ENCODE data around the gene CHODL. TPM values are rescaled to one million over a fixed set of nuclear protein-coding genes. Genes with fewer than 3 reads are reported as not detected.

CHODL gene
- total RNA-seq, 2 experiments from 2014 or later, result 0.32 to 0.91 TPM

GRCh38 chr21:18253799-18254198, 9.2 kb downstream of the CHODL start:
- Mint-ChIP-seq H3K27ac (no peak overlapping the region), H3K4me1 (no peaks in the 10 kb centered on the region), H3K36me3 (no peaks in the 10 kb centered on the region), H3K4me3 (no peak overlapping the region), H3K9me3 (ENCODE audit: low read depth) (no peaks in the 10 kb centered on the region), H3K27me3 (no peaks in the 10 kb centered on the region)
- DNase-seq, result no peak
- CTCF ChIA-PET, result no interaction called here
- no peak for ATAC-seq

DNA sequence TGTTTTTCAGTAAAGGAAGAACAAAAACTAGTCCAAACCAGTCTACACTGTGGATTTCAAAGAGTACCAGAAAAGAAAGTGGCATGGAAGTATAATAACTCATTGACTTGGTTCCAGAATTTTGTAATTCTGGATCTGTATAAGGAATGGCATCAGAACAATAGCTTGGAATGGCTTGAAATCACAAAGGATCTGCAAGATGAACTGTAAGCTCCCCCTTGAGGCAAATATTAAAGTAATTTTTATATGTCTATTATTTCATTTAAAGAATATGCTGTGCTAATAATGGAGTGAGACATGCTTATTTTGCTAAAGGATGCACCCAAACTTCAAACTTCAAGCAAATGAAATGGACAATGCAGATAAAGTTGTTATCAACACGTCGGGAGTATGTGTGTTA, 21.3 kb downstream of the CHODL start:
- DNase-seq (no peak), ATAC-seq (no peak)
- H3K27ac Mint-ChIP-seq, result no peak overlapping the region
- H3K36me3 Mint-ChIP-seq, result no peaks in the 10 kb centered on the region
- H3K27me3 Mint-ChIP-seq, result no peaks in the 10 kb centered on the region
- H3K4me3 Mint-ChIP-seq, result no peak overlapping the region
- CTCF ChIA-PET, result no interaction called here
- no peaks in the 10 kb centered on the region for H3K9me3 Mint-ChIP-seq (ENCODE audit: low read depth)
- H3K4me1 Mint-ChIP-seq, result no peaks in the 10 kb centered on the region

GRCh38 chr21:18267496-18267895, 22.9 kb downstream of the CHODL start:
- Mint-ChIP-seq H3K4me1 (no peaks in the 10 kb centered on the region), H3K9me3 (ENCODE audit: low read depth) (no peaks in the 10 kb centered on the region), H3K4me3 (no peak overlapping the region), H3K27me3 (no peaks in the 10 kb centered on the region), H3K36me3 (no peaks in the 10 kb centered on the region), H3K27ac (no peak overlapping the region)
- ATAC-seq (no peak), DNase-seq (no peak)
- CTCF ChIA-PET, result no interaction called here

- no peak overlapping the region for H3K27ac Mint-ChIP-seq
- H3K27me3 Mint-ChIP-seq, result no peaks in the 10 kb centered on the region
- no peaks in the 10 kb centered on the region for H3K9me3 Mint-ChIP-seq (ENCODE audit: low read depth)
- no peaks in the 10 kb centered on the region for H3K4me1 Mint-ChIP-seq
- H3K4me3 Mint-ChIP-seq, result no peak overlapping the region
- DNase-seq (no peak), ATAC-seq (no peak)
- H3K36me3 Mint-ChIP-seq, result no peaks in the 10 kb centered on the region
- CTCF ChIA-PET, result no interaction called here
Observed at GRCh38 chr21:18268906-18269305, 24.3 kb downstream of the CHODL start.

- CTCF ChIA-PET, result no interaction called here
- Mint-ChIP-seq H3K36me3 (no peaks in the 10 kb centered on the region), H3K4me3 (no peak overlapping the region), H3K9me3 (ENCODE audit: low read depth) (no peaks in the 10 kb centered on the region), H3K27ac (no peak overlapping the region), H3K4me1 (no peaks in the 10 kb centered on the region), H3K27me3 (no peaks in the 10 kb centered on the region)
- no peak for DNase-seq
- no peak for ATAC-seq
Observed at GRCh38 chr21:18269856-18270255, 25.2 kb downstream of the CHODL start.

- ATAC-seq (no peak), DNase-seq (no peak)
- Mint-ChIP-seq H3K4me1 (no peaks in the 10 kb centered on the region), H3K27me3 (no peaks in the 10 kb centered on the region), H3K9me3 (ENCODE audit: low read depth) (no peaks in the 10 kb centered on the region), H3K27ac (no peak overlapping the region), H3K36me3 (no peaks in the 10 kb centered on the region), H3K4me3 (no peak overlapping the region)
- CTCF ChIA-PET, result no interaction called here
Observed at GRCh38 chr21:18273400-18273799, 28.8 kb downstream of the CHODL start.

DNA sequence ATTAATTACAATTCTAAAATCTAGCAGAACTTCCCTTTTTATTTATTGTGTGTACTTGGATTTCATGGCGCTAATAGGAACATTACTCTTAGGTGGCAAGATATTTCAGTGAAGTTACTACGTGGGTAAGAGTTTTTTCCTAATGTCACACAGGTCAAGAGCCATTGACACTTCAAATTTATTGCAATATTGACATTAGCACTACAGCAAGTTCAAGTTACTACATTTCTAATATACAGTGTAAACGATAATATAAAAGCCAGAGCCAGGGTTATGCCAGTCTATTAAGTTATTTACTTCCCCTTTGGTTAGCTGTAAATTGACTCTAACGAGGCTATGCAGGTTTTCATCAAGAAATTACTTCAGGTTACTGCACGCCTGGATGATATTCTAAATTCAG, 29.7 kb downstream of the CHODL start:
- no peak for ATAC-seq

GRCh38 chr21:18275781-18276180, 31.1 kb downstream of the CHODL start:
- Mint-ChIP-seq H3K9me3 (ENCODE audit: low read depth) (no peaks in the 10 kb centered on the region), H3K4me3 (no peak overlapping the region), H3K36me3 (no peaks in the 10 kb centered on the region), H3K27me3 (no peaks in the 10 kb centered on the region), H3K27ac (no peak overlapping the region), H3K4me1 (no peaks in the 10 kb centered on the region)
- no peak for DNase-seq
- no peak for ATAC-seq
- CTCF ChIA-PET, result no interaction called here

More for the DNA sequence above, 29.7 kb downstream of the CHODL start:
- H3K4me3 Mint-ChIP-seq, result no peak overlapping the region
- DNase-seq, result no peak
- H3K9me3 Mint-ChIP-seq (ENCODE audit: low read depth), result no peaks in the 10 kb centered on the region
- CTCF ChIA-PET, result no interaction called here
- H3K27me3 Mint-ChIP-seq, result no peaks in the 10 kb centered on the region
- H3K27ac Mint-ChIP-seq, result no peak overlapping the region
- no peaks in the 10 kb centered on the region for H3K36me3 Mint-ChIP-seq
- no peaks in the 10 kb centered on the region for H3K4me1 Mint-ChIP-seq

DNA sequence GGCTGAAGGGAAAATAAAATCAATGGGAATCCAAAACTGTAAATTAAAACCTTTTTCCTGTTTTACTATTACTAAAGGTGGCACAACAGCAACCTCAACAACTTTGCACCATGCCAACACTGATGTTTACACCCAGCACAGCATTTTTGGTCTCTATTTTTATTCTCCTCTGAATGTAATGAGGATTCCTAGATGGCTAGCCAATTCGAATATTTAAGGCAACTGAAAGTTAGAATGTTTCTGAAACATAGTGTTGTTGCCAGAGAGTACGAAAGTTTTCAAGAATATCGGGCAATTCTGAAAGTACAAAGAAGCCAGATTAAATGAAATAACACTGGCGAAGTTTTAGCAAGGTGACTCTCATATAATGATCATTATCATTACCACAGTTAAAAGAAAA, 40.7 kb downstream of the CHODL start:
- DNase-seq (no peak), ATAC-seq (no peak)
- Mint-ChIP-seq H3K4me1 (no peaks in the 10 kb centered on the region), H3K27ac (no peak overlapping the region), H3K27me3 (no peaks in the 10 kb centered on the region), H3K4me3 (no peak overlapping the region), H3K9me3 (ENCODE audit: low read depth) (no peaks in the 10 kb centered on the region), H3K36me3 (no peaks in the 10 kb centered on the region)
- CTCF ChIA-PET, result no interaction called here

DNA sequence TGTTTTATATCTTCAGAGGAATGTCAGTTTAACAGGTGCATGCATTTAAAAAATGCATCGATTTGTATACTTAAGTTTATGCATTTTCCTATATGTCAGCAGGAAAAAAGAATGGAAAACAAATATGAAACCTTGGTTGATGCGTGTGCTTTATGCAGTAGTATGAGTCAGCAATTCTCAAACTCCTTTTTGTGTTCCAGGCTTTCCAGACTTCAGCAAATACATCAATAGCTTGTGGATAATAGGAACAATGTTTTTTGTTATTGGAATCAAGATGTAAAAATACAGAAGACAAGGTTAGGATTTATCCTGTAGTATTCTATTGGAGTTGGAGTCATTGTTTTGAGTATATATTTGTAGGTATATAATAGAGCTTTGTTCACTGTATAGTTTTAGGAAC, 45.2 kb downstream of the CHODL start:
- H3K4me1 Mint-ChIP-seq, result no peaks in the 10 kb centered on the region
- CTCF ChIA-PET, result no interaction called here
- no peak for ATAC-seq
- H3K27me3 Mint-ChIP-seq, result no peaks in the 10 kb centered on the region
- no peak overlapping the region for H3K4me3 Mint-ChIP-seq
- H3K36me3 Mint-ChIP-seq, result no peaks in the 10 kb centered on the region
- no peaks in the 10 kb centered on the region for H3K9me3 Mint-ChIP-seq (ENCODE audit: low read depth)
- no peak for DNase-seq
- no peak overlapping the region for H3K27ac Mint-ChIP-seq

DNA sequence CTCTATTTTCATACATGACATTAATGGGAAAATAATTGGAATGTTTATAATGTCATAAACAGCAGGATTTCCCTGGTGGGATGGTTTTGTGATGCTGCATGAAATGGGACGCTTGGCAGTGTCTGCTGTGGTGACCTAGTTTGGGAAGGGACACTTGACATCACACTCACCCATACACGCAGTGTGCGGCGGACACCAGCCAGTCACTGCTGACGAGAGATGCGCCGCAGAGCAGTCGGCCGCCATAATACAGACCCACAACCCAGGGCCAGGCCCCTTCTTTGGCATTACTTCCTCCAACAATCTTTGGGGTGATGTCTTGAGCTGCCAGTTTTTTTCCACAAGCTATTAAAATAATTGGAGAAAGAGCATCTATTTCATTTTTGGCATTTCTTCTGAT, 49.5 kb downstream of the CHODL start:
- Mint-ChIP-seq H3K4me3 (no peak overlapping the region), H3K27me3 (no peaks in the 10 kb centered on the region), H3K9me3 (ENCODE audit: low read depth) (no peaks in the 10 kb centered on the region), H3K36me3 (no peaks in the 10 kb centered on the region), H3K27ac (no peak overlapping the region), H3K4me1 (no peaks in the 10 kb centered on the region)
- DNase-seq (no peak), ATAC-seq (no peak)
- CTCF ChIA-PET, result no interaction called here

DNA sequence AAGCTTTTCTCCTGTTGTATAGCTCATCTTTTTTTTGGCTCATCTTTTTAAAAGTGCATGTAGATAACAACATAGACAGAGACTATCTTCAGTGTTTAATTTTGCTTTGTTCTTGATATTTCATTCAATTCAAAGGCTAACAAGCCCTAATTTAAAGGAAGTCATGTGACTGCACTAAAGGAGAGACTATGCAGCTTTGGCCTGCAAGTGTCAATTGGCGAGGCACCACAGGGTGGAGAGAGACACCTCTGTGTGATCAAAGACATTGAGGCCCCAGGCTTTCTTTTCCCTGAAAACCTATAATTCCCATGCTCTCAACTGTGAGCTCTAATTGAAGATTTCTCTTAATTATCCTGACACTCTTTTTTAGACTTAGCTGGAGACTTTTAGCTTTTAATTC, 53.6 kb downstream of the CHODL start:
- no peak overlapping the region for H3K4me3 Mint-ChIP-seq
- H3K9me3 Mint-ChIP-seq (ENCODE audit: low read depth), result no peaks in the 10 kb centered on the region
- no peaks in the 10 kb centered on the region for H3K4me1 Mint-ChIP-seq
- H3K36me3 Mint-ChIP-seq, result no peaks in the 10 kb centered on the region
- H3K27me3 Mint-ChIP-seq, result no peaks in the 10 kb centered on the region
- ATAC-seq, result no peak
- no peak overlapping the region for H3K27ac Mint-ChIP-seq
- CTCF ChIA-PET, result no interaction called here
- DNase-seq, result no peak

Other genes starting within 250 kb of the CHODL start
- not detected for gene TMPRSS15, start 159.0 kb downstream of the CHODL start, total RNA-seq

Data from activated CD8-positive, alpha-beta memory T cell treated with anti-CD3 and anti-CD28 coated beads, Interleukin-2, amount 10 ng/mL, durations not matched to agents 7 days and 5 days (primary cell).